NCI-H2171 (cell line): ENCODE data around the gene MYO16.
"Not testable (repeated sequence)": the region's sequence is repeated elsewhere in the genome, so short reads cannot be mapped to it uniquely, and the experiment has no call there.

Experiments
- DNase-seq: peaks from one replicate; lab custom pipeline; 2025; lab: John Stamatoyannopoulos, UW

MYO16 gene

DNA sequence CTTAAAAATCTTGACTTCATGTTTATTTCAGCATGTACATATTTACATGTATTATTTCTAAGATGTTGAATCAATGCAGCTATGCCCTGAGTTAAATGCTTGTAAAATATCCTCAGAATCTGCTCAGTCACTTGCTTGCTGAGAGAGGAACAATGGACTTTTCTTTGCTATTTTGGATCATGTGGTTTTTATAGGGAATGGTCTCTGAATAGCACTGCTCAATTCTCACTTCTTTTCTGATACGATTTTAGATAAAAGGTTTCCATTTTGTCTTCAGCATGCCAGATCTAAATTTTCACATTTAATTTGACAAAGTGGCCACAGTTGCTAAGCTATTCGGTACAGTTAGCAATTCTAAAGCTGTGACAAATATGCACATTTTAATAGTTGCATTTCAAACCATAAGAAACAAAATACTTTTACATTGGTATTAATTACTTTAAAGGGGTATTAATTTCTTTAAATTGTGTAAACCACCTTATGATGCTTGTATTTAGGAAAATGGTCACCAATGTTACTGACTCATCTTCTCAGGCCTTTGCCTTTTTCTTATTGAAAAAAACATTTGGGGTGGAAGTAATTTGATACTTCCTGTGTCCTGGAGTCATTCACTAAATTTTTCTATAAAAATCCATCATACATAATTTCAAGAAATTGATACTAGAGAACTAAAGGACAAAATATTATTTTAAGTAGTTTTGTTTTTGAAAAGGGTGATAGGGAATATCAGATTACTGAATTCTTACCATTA lies 113.5 kb downstream of the MYO16 start:
- no peak for DNase-seq

DNA sequence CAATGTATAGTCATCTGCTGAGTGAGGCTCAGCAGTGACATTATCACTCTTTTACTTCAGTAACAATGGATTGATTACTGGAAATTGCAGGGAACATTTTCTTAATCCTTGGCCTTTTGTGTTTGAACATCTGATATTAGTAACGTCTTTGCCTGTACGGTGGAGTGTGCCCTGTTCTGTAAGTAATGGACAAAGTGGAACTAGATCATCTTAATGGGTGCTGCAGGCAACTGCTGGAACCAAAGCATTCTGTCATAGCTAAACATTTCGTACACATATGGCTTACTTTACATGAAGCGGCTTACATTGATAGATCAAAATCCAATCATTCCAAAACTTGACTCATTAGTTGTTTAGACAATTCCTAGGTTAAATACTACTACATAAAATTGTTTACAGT lies 114.1 kb downstream of the MYO16 start:
- no peak for DNase-seq

DNA sequence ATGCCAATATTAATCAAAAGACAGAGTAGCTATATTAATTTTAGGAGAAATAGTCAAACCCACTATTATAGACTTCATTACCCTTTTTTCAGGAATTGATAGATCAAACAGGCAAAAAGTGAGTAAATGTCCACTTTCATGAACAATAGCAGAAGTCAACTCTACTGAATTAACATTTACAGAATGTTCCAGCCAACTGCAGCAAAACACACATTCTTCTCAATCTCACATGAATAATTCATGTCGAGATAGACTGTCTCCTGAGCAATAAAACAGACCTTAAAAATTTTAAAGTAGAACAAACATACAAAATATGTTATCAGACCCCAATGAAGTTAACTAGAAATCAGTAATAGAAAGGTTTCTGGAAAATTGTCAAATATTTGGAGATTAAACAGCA lies 118.4 kb downstream of the MYO16 start:
- no peak for DNase-seq

GRCh38 chr13:108752276-108752675 lies 122.9 kb downstream of the MYO16 start:
- no peak for DNase-seq

GRCh38 chr13:108755083-108755482 lies 125.7 kb downstream of the MYO16 start:
- DNase-seq: no peak

- DNase-seq: no peak
Observed at GRCh38 chr13:108760129-108760528, 130.7 kb downstream of the MYO16 start.

- DNase-seq: no peak
Observed at GRCh38 chr13:108760541-108760940, 131.1 kb downstream of the MYO16 start.

- DNase-seq: no peak
Observed at GRCh38 chr13:108768035-108768434, 138.6 kb downstream of the MYO16 start.

GRCh38 chr13:108769213-108770070 lies 140.0 kb downstream of the MYO16 start:
- no peak for DNase-seq

GRCh38 chr13:108775597-108775996 lies 146.2 kb downstream of the MYO16 start:
- DNase-seq: no peak

DNA sequence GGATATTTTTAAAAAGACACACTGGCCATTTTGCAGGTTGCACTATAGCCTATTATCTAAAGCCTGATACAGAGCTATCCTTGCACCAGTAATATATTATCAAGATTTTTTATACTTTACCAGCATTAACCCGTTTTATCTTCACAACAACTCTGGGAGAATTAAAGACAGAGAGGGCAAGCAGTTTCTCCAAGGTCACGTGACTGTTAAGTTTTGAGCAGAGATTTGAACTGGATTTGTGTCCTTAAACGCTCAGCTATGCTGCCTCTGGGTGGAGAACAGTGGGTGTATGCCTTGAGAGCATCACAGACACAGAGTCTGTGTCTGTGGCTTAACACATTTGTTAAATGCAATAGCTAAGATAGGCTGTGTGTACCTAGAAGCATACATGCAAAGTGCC lies 147.2 kb downstream of the MYO16 start:
- DNase-seq: no peak

DNA sequence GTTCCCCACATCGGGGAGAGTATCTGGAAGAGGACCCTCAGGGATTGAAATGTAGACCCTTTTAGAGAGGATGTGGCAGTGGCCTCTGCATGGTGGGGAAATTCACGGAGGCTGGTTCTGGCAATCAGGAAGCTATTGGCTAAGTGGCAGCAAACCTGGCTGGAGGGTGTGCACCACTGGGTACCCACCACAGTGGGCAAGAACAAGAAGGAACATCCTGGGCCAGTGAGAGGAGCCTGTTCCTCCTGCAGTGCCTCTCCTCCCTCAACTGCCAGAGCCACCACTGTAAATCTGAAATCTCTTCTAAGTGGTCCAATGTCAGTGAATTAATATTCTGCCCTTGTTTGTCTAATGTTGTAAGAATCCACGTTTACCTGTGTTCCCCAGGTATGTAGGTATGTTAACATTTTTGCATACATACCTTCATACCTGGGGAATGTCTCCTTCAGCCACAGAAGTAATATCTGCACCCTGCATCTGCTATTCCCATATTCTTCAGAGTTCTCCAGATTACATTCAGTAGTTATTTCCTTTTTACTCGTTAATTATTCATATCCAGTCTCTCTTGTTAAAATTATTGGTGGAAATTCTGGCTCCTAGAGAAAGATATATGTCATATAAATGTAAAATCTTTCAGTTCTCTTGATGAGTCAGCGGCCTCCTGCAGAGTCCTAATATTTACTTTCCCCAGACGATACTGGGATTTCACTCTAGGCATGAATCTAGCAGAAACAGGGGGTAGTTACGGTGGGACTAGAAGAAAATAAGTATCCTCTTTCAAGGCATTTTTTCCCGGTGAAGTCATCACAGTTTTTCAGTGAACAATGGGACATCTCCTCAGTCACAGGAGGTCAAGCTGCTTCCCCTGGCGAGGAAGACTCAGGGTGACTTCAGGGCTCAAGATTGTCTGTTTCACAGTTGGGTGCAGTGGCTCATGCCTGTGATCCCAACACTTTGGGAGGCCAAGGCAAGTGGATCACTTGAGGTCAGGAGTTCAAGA lies 148.3 kb downstream of the MYO16 start:
- no peak for DNase-seq

DNA sequence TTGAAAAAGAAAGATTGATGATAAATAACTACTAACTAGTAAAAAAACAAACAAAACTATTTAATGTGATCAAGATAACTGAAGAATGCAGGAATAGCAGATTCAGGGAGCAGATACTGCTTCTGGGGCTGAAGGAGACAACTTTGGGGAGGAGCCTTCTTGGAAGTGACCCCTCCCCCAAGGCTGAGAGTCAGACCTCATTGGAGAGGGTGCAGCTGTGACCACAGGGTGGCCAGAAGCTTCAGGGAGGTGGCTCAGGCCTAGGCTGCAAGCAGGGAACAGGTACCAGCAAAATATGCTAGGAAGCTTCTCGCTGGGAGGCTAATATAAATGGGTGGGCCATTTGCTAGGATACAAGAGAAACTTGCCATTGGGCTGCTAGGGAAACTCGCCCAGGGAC lies 149.9 kb downstream of the MYO16 start:
- no peak for DNase-seq

DNA sequence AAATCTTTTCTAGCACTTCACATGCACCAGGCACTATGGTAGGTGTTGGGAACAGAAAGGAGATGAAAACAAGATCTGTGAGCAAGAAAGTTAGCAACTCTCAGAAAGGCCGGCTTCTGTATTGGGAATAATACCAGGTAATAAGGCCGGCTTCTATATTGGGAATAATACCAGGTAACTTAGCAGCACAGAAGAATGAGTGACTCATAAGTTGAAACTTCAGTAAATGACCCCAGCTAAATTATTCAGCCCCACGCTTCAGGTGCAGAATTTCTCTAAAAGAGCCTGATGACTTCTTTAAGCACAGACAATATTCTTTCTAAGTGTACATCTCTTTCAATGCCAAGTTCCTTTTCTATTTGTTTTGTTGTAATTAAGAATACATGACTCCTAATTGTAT lies 151.3 kb downstream of the MYO16 start:
- no peak for DNase-seq

- DNase-seq: no peak
Observed at GRCh38 chr13:108781312-108781711, 151.9 kb downstream of the MYO16 start.

- DNase-seq: not testable (repeated sequence)
Observed at GRCh38 chr13:108782480-108782879, 153.1 kb downstream of the MYO16 start.

GRCh38 chr13:108785844-108786243 lies 156.4 kb downstream of the MYO16 start:
- DNase-seq: no peak

GRCh38 chr13:108786456-108787200 lies 157.2 kb downstream of the MYO16 start:
- no peak for DNase-seq

GRCh38 chr13:108787700-108788414 lies 158.4 kb downstream of the MYO16 start:
- no peak for DNase-seq

GRCh38 chr13:108789476-108789875 lies 160.1 kb downstream of the MYO16 start:
- DNase-seq: no peak

DNA sequence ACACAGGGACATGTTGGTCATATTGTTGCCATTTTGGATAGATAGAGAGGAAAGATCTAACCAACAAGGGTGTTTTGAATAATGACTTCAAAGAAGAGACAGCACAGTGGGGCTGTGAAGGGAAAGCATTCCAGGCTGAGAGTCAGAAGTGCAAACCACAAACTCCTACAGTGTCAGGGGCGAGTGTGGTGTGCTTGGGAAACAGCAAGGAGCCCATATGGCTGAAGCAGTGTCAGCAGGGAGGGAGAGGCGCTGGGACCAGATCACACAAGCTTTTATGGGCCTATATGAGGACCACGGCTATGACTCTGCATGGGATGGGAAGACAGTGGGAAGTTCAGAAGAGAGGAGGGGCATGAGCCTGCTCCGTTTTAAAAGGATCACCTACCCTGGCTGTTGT lies 166.4 kb downstream of the MYO16 start:
- no peak for DNase-seq
